Neural cell (in vitro differentiated cells): ENCODE data around the gene MS4A1. TPM values are rescaled to one million over a fixed set of nuclear protein-coding genes. Genes with fewer than 3 reads are reported as not detected.

Experiments used
- H2AFZ ChIP-seq: fragments of 200-600, 300-800 bp; sonication (generic), shearing (Covaris generic); 2 replicates; pipeline ENCODE4 v1.6.0; 2014; ENCODE audit warnings: low read depth, mild to moderate bottlenecking, antibody characterized with exemption, low read length, moderate library complexity
- H3F3A ChIP-seq: fragments of 200-600 bp; shearing (Covaris generic); 2 replicates; pipeline ENCODE4 v1.6.1; 2016; ENCODE audit warnings: mild to moderate bottlenecking, moderate library complexity, mixed read lengths, antibody characterized with exemption, low read length; ENCODE audit not compliant: insufficient read depth, poor library complexity, severe bottlenecking
- H3K27ac ChIP-seq: fragments of 200-600, 300-800 bp; sonication (generic), shearing (Covaris generic); 2 replicates; pipeline ENCODE4 v1.5.1; 2014; ENCODE audit warnings: mild to moderate bottlenecking, low read length, moderate library complexity
- H3K27me3 ChIP-seq: fragments of 300-800, 200-600 bp; sonication (generic), shearing (Covaris generic); 2 replicates; pipeline ENCODE4 v1.6.0; 2014; ENCODE audit warnings: mild to moderate bottlenecking, low read depth, low read length, moderate library complexity; ENCODE audit not compliant: insufficient read depth
- H3K36me3 ChIP-seq: fragments of 300-800, 200-600 bp; sonication (generic), shearing (Covaris generic); 2 replicates; pipeline ENCODE4 v1.5.1; 2014; ENCODE audit warnings: mild to moderate bottlenecking, antibody characterized with exemption, low read length, moderate library complexity; ENCODE audit not compliant: insufficient read depth
- H3K4me2 ChIP-seq: fragments of 300-800, 200-600 bp; sonication (generic), shearing (Covaris generic); 2 replicates; pipeline ENCODE4 v1.6.0; 2014; ENCODE audit warnings: mild to moderate bottlenecking, low read length
- H3K4me3 ChIP-seq: fragments of 300-800, 200-600 bp; sonication (generic), shearing (Covaris generic); 2 replicates; pipeline ENCODE4 v1.5.1; 2014; ENCODE audit warnings: mild to moderate bottlenecking, low read length, moderate library complexity
- H3K79me2 ChIP-seq: fragments of 200-600 bp; shearing (Covaris generic); replicated peaks from 2 replicates; pipeline ENCODE4 v1.6.0; 2014; ENCODE audit warnings: mild to moderate bottlenecking, low read length, moderate library complexity; ENCODE audit not compliant: insufficient read depth
- H3K9ac ChIP-seq: fragments of 300-800, 200-600 bp; sonication (generic), shearing (Covaris generic); 2 replicates; pipeline ENCODE4 v1.6.1; 2016; ENCODE audit warnings: mild to moderate bottlenecking, low read length, mixed read lengths
- H3K9me2 ChIP-seq: fragments of 200-600 bp; shearing (Covaris generic); 2 replicates; pipeline ENCODE4 v1.6.1; 2016; ENCODE audit warnings: mild to moderate bottlenecking, low read length, mixed read lengths; ENCODE audit not compliant: insufficient read depth
- H3K9me3 ChIP-seq: fragments of 200-600, 300-800 bp; sonication (generic), shearing (Covaris generic); 2 replicates; pipeline ENCODE4 v1.6.1; 2016; ENCODE audit warnings: mild to moderate bottlenecking, mixed run types, low read length, moderate library complexity, mixed read lengths
- H4K20me1 ChIP-seq: fragments of 200-600 bp; shearing (Covaris generic); 2 replicates; pipeline ENCODE4 v1.6.1; 2016; ENCODE audit warnings: mild to moderate bottlenecking, mixed run types; ENCODE audit not compliant: insufficient read depth
- CTCF ChIP-seq: fragments of 450-650 bp; IDR thresholded peaks from 2 replicates; pipeline ENCODE4 v1.5.1; 2014; ENCODE audit warnings: antibody characterized with exemption, mild to moderate bottlenecking, moderate library complexity; ENCODE audit not compliant: poor library complexity, severe bottlenecking
- EP300 ChIP-seq: fragments of 450-650 bp; conservative IDR thresholded peaks from 2 replicates; pipeline ENCODE4 v1.6.1; 2014; ENCODE audit warnings: antibody characterized with exemption, mild to moderate bottlenecking, moderate library complexity; ENCODE audit not compliant: poor library complexity, severe bottlenecking
- EZH2 ChIP-seq: fragments of 200-600, 300-800 bp; shearing (Covaris generic), sonication (generic); IDR thresholded peaks from 2 replicates; pipeline ENCODE4 v1.6.1; 2014; ENCODE audit warnings: antibody characterized with exemption, low read length, borderline replicate concordance, mild to moderate bottlenecking; ENCODE audit not compliant: insufficient read depth, poor library complexity, severe bottlenecking
- MXI1 ChIP-seq: fragments of 450-650 bp; conservative IDR thresholded peaks from 2 replicates; pipeline ENCODE4 v1.6.1; 2014; ENCODE audit warnings: antibody characterized with exemption, mild to moderate bottlenecking; ENCODE audit not compliant: poor library complexity, severe bottlenecking
- POLR2AphosphoS5 ChIP-seq: IDR thresholded peaks from 2 replicates; pipeline ENCODE4 v1.6.1; 2012
- RAD21 ChIP-seq: fragments of 450-650 bp; conservative IDR thresholded peaks from 2 replicates; pipeline ENCODE4 v1.6.1; 2014; ENCODE audit warnings: antibody characterized with exemption, mild to moderate bottlenecking, moderate library complexity
- SMC3 ChIP-seq: fragments of 450-650 bp; conservative IDR thresholded peaks from 2 replicates; pipeline ENCODE4 v1.6.1; 2014; ENCODE audit warnings: antibody characterized with exemption, mild to moderate bottlenecking, moderate library complexity; ENCODE audit not compliant: poor library complexity
- TAF1 ChIP-seq: IDR thresholded peaks from 2 replicates; pipeline ENCODE4 v1.6.1; 2012; ENCODE audit warnings: low read depth
- polyA plus RNA-seq: library from polyadenylated mRNA; depleted of rRNA; stranded (reverse); fragments of >200 nt; gene quantifications from 2 replicates; pipeline ENCODE4 v1.2.3, GENCODE V29; 2014
- TF ChIP-seq, protein P1 (sequence below): IDR thresholded peaks from 2 replicates; pipeline ENCODE4 v1.6.1; 2012; ENCODE audit warnings: borderline replicate concordance

The MS4A1 gene
- polyA plus RNA-seq, 1 donor from 2014 or later = not detected

GRCh38 chr11:60454212-60454611 lies 1.4 kb upstream of the MS4A1 start:
- Histone ChIP-seq H3K27ac (no peak overlapping the region), H3F3A (no peaks in the 10 kb centered on the region), H2AFZ (no peak overlapping the region), H3K9ac (no peak overlapping the region), H3K27me3 (no peaks in the 10 kb centered on the region), H3K4me2 (no peak overlapping the region), H3K79me2 (no peaks in the 10 kb centered on the region), H3K9me2 (no peaks in the 10 kb centered on the region), H3K4me3 (no peak overlapping the region), H4K20me1 (no peaks in the 10 kb centered on the region), H3K9me3 (no peaks in the 10 kb centered on the region), H3K36me3 (no peaks in the 10 kb centered on the region)
- TF ChIP-seq, protein P1, sequence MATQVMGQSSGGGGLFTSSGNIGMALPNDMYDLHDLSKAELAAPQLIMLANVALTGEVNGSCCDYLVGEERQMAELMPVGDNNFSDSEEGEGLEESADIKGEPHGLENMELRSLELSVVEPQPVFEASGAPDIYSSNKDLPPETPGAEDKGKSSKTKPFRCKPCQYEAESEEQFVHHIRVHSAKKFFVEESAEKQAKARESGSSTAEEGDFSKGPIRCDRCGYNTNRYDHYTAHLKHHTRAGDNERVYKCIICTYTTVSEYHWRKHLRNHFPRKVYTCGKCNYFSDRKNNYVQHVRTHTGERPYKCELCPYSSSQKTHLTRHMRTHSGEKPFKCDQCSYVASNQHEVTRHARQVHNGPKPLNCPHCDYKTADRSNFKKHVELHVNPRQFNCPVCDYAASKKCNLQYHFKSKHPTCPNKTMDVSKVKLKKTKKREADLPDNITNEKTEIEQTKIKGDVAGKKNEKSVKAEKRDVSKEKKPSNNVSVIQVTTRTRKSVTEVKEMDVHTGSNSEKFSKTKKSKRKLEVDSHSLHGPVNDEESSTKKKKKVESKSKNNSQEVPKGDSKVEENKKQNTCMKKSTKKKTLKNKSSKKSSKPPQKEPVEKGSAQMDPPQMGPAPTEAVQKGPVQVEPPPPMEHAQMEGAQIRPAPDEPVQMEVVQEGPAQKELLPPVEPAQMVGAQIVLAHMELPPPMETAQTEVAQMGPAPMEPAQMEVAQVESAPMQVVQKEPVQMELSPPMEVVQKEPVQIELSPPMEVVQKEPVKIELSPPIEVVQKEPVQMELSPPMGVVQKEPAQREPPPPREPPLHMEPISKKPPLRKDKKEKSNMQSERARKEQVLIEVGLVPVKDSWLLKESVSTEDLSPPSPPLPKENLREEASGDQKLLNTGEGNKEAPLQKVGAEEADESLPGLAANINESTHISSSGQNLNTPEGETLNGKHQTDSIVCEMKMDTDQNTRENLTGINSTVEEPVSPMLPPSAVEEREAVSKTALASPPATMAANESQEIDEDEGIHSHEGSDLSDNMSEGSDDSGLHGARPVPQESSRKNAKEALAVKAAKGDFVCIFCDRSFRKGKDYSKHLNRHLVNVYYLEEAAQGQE = no peak
- TF ChIP-seq EZH2 = no peak
- no peak for TF ChIP-seq MXI1
- TF ChIP-seq SMC3 = no peak
- TF ChIP-seq TAF1 = no peak
- no peak for TF ChIP-seq CTCF
- TF ChIP-seq POLR2AphosphoS5 = no peak
- TF ChIP-seq RAD21 = no peak
- no peak for TF ChIP-seq EP300

DNA sequence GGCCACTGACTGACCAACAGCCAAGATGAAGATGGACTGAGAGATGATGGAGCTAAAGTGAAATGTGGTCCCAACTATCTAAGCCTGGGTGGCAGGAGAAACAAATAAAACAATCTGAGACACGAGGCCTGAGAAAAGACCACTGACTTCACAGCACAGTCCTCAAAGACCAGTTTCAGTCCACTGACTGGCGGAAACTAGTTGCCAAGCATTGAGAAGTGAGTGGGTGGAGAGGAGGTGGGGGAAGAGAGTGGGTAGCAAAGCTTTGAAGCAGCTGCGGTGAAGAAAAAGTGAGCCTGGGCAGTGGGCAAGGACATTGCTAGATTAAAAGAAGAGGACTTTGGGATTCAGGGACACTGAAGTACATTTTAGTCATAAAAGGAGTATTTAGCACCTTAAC lies 1.9 kb downstream of the MS4A1 start:
- no peak overlapping the region for H3K27ac ChIP-seq
- H3K9ac ChIP-seq = no peak overlapping the region
- no peak overlapping the region for H2AFZ ChIP-seq
- no peak overlapping the region for H3K4me3 ChIP-seq
- no peaks in the 10 kb centered on the region for H3K36me3 ChIP-seq
- no peaks in the 10 kb centered on the region for H3K79me2 ChIP-seq
- H3K27me3 ChIP-seq = no peaks in the 10 kb centered on the region
- H3K9me2 ChIP-seq = no peaks in the 10 kb centered on the region
- H3K9me3 ChIP-seq = no peaks in the 10 kb centered on the region
- no peaks in the 10 kb centered on the region for H3F3A ChIP-seq
- H4K20me1 ChIP-seq = no peaks in the 10 kb centered on the region
- no peak overlapping the region for H3K4me2 ChIP-seq
- TF ChIP-seq, protein P1 = no peak
- TF ChIP-seq EZH2 = no peak
- TF ChIP-seq POLR2AphosphoS5 = no peak
- no peak for TF ChIP-seq CTCF
- TF ChIP-seq EP300 = no peak
- no peak for TF ChIP-seq TAF1
- no peak for TF ChIP-seq SMC3
- no peak for TF ChIP-seq RAD21
- TF ChIP-seq MXI1 = no peak
